HepG2 (cell line): Measurements from ENCODE around the gene TCF19. TPM values are rescaled to one million over a fixed set of nuclear protein-coding genes. Genes with fewer than 3 reads are reported as not detected.
"Not testable (repeated sequence)": the region's sequence is repeated elsewhere in the genome, so short reads cannot be mapped to it uniquely, and the experiment has no call there.

Experiments
- ATAC-seq: fragments of 200-7000 bp; cut with Tn5 transposase; 3 replicates; pipeline ENCODE4 v1.9.1; 2020; ENCODE audit warnings: mild to moderate bottlenecking, moderate library complexity
- BruUV-seq: library from RNA; stranded (reverse); fragments of 400-500 nt; replicated peaks from 2 replicates; lab custom pipeline; 2021; lab: Mats Ljungman, UMichigan
- CTCF ChIA-PET: fragments of 300-600 bp; formaldehyde crosslinking; extraction: SDS; loops from one replicate; lab custom pipeline; 2021; ENCODE audit warnings: low total read pairs, inconsistent platforms, low intra/inter-chr PET ratio; lab: Yijun Ruan, JAX
- POLR2A ChIA-PET: fragments of 350-600 bp; sonication (Branson Sonifier 250); formaldehyde crosslinking; loops from one replicate; lab custom pipeline; 2020; ENCODE audit warnings: antibody characterized with exemption, inconsistent platforms; lab: Yijun Ruan, JAX
- DNase-seq: peaks from one replicate; pipeline ENCODE4 v3.0.0-alpha.2; 2015; ENCODE audit warnings: low spot score
- FAIRE-seq: peaks from 3 replicates; lab custom pipeline; 2011; peaks lifted over from hg19 to GRCh38; lab: Jason Lieb, UNC
- H2AFZ ChIP-seq: one replicate; pipeline ENCODE4 v1.6.1; 2011; ENCODE audit warnings: low read length, inconsistent platforms
- H3K27ac ChIP-seq: fragments of 300-600 bp; 3 replicates; pipeline ENCODE4 v1.8.0; 2011; ENCODE audit warnings: mixed run types, mild to moderate bottlenecking, mixed read lengths, low read length, inconsistent platforms; ENCODE audit not compliant: insufficient read depth; ENCODE audit errors: extremely low read length
- H3K27me3 ChIP-seq, 2 experiments: fragments of 200-600 bp in 1 of 2; 2 replicates in 1 of 2; 3 replicates in 1 of 2; pipeline versions ENCODE4 v1.6.0 to v1.8.0; 2011; ENCODE audit warnings: low read length in 2 of 2, mild to moderate bottlenecking in 2 of 2, moderate library complexity in 2 of 2, inconsistent platforms in 1 of 2; ENCODE audit not compliant: insufficient read depth in 2 of 2, control insufficient read depth in 1 of 2
- H3K36me3 ChIP-seq, 2 experiments: fragments of 200-600 bp in 1 of 2; replicated peaks in 1 of 2; 2 replicates in 1 of 2; 3 replicates in 1 of 2; pipeline versions ENCODE4 v1.5.1 to v1.8.0; 2011; ENCODE audit warnings: low read length in 2 of 2, inconsistent platforms in 1 of 2; ENCODE audit not compliant: insufficient read depth in 2 of 2, control insufficient read depth in 1 of 2
- H3K4me1 ChIP-seq: 2 replicates; pipeline ENCODE4 v1.5.1; 2012; ENCODE audit warnings: low read length, inconsistent platforms; ENCODE audit not compliant: insufficient read depth
- H3K4me2 ChIP-seq: 2 replicates; pipeline ENCODE4 v1.6.0; 2011; ENCODE audit warnings: low read depth, low read length, inconsistent platforms
- H3K4me3 ChIP-seq, 3 experiments: fragments of 200-600 bp in 1 of 3; sonication (generic), shearing (Covaris generic) in 1 of 3; replicated peaks in 1 of 3; 2 replicates each; pipeline ENCODE4 v1.5.1; 2011 to 2016; ENCODE audit warnings: low read length in 3 of 3, inconsistent platforms in 2 of 3, low read depth in 2 of 3, mild to moderate bottlenecking in 2 of 3, control low read depth in 1 of 3, mixed read lengths in 1 of 3; ENCODE audit not compliant: insufficient read depth in 1 of 3
- H3K79me2 ChIP-seq: one replicate; pipeline ENCODE4 v1.6.1; 2011; ENCODE audit warnings: low read length, inconsistent platforms; ENCODE audit not compliant: insufficient read depth
- H3K9ac ChIP-seq: 2 replicates; pipeline ENCODE4 v1.6.0; 2011; ENCODE audit warnings: mild to moderate bottlenecking, low read depth, low read length, inconsistent platforms; ENCODE audit not compliant: insufficient read depth
- H3K9me3 ChIP-seq: 2 replicates; pipeline ENCODE4 v1.5.1; 2012; ENCODE audit warnings: mild to moderate bottlenecking, low read length
- H4K20me1 ChIP-seq: 2 replicates; pipeline ENCODE4 v1.6.0; 2011; ENCODE audit warnings: inconsistent platforms, mild to moderate bottlenecking, low read length, moderate library complexity; ENCODE audit not compliant: insufficient read depth
- AGO2 ChIP-seq: fragments of 200-400 bp; formaldehyde crosslinking; optimal IDR thresholded peaks from 2 replicates; pipeline ENCODE3; 2017; ENCODE audit warnings: mild to moderate bottlenecking, low read depth, low read length, moderate library complexity
- CEBPB ChIP-seq: IDR thresholded peaks from 2 replicates; pipeline ENCODE4 v1.6.1; 2011; ENCODE audit warnings: low read depth, low read length, improper control_type of control experiment, borderline replicate concordance
- POLR2G ChIP-seq: fragments of 200-400 bp; formaldehyde crosslinking; IDR thresholded peaks from 2 replicates; pipeline ENCODE4 v1.6.1; 2018; ENCODE audit warnings: mild to moderate bottlenecking, low read depth, low read length, moderate library complexity
- SUZ12 ChIP-seq: fragments of 150-350 bp; IDR thresholded peaks from 2 replicates; pipeline ENCODE4 v1.6.1; 2014; ENCODE audit warnings: low read depth, low read length
- ZNF567 ChIP-seq: sonication (generic); formaldehyde crosslinking; IDR thresholded peaks from 2 replicates; pipeline ENCODE4 v1.8.1; 2023; ENCODE audit warnings: mild to moderate bottlenecking, missing genetic modification reagents, borderline replicate concordance
- ZNF768 ChIP-seq: sonication (generic); formaldehyde crosslinking; IDR thresholded peaks from 2 replicates; pipeline ENCODE4 v1.4.0; 2020; ENCODE audit warnings: missing genetic modification reagents
- WGBS: methylation state at CpG from one replicate; pipeline ENCODE4 v1.1.6; 2017; ENCODE audit warnings: low lambda C conversion rate; 5-methylcytosine and 5-hydroxymethylcytosine counted together
- in situ Hi-C: cut with HindIII; loops from 2 replicates; pipeline ENCODE4 v1.10.0; 2017; ENCODE audit warnings: low pct_unique_long_range_greater_than_20kb; ENCODE audit not compliant: extremely low pct_ligation_motif_present
- intact Hi-C: fragments of 100-400 bp; cut with micrococcal nuclease; formaldehyde crosslinking; loops from one replicate; pipeline ENCODE4 v1.10.0; 2022; ENCODE audit not compliant: unreplicated experiment
- polyA plus RNA-seq, 8 experiments: library from polyadenylated mRNA; depleted of rRNA in 3 of 8; stranded (reverse) in 7 of 8; unstranded in 1 of 8; fragments of >200 nt; fragmentation: Illumina TruSeq in 4 of 8; extraction: Trizol in 4 of 8; gene quantifications; 2 replicates each; pipeline versions ENCODE4 v1.2.1 to v1.2.3, GENCODE V29; 2011 to 2016; ENCODE audit warnings: low read depth in 4 of 8, missing spikeins in 1 of 8, mixed read lengths in 1 of 8; ENCODE audit not compliant: insufficient read depth in 1 of 8
- total RNA-seq, 5 experiments: library from RNA; depleted of rRNA; stranded (reverse); fragments of >200 nt; fragmentation: Illumina TruSeq; extraction: Trizol; gene quantifications; 2 replicates each; pipeline ENCODE4 v1.2.3, GENCODE V29; 2016; ENCODE audit warnings: low read depth in 1 of 5

Gene TCF19
- total and polyA plus RNA-seq, 2 of the 13 experiments (the other 11 are each of a cell fraction or from before 2014, with no cell fraction given) = 4.9 to 22.2 TPM

- H3K4me2 ChIP-seq = no peak overlapping the region
- H3K9me3 ChIP-seq = no peaks in the 10 kb centered on the region
- H3K27me3 ChIP-seq = no peaks in the 10 kb centered on the region
- ChIA-PET POLR2A (no interaction called here), CTCF (interaction anchor here (0.5 kb wide), 1 partner anchor 234 kb away, joined by 3 read pairs; no protein-coding TSS in a partner anchor)
- H3K79me2 ChIP-seq = no peaks in the 10 kb centered on the region
- H3K4me1 ChIP-seq = peaks cover 18% of the 10 kb centered on the region
- ATAC-seq (no peak), DNase-seq (no peak), FAIRE-seq (no peak)
- in situ Hi-C loops = no loop called here
- intact Hi-C loops = no loop called here
- no peak overlapping the region for H3K4me3 ChIP-seq
- 94% methylated on average over 13 of the region's 13 CpGs for WGBS
- no peak overlapping the region for H2AFZ ChIP-seq
- H3K27ac ChIP-seq = no peak overlapping the region
- BruUV-seq = no TSS peak
- H3K9ac ChIP-seq = no peak overlapping the region
- TF ChIP-seq ZNF768 = peak; percentile 23; the same call in 1 of the 2 replicates
- peak; percentile 20 for TF ChIP-seq AGO2
- TF ChIP-seq SUZ12 = no peak
- TF ChIP-seq POLR2G = 0 out of 2 replicates have a peak, but pooled peaks have one; percentile 18
- H4K20me1 ChIP-seq = no peaks in the 10 kb centered on the region
- H3K36me3 ChIP-seq = peaks cover 6 to 8% of the 10 kb centered on the region in 2 experiments; a peak in 2 of 5 replicates
Observed at GRCh38 chr6:31162463-31163165, 4.2 kb downstream of the TCF19 start.

- in situ Hi-C loops = no loop called here
- no peaks in the 10 kb centered on the region for H3K9me3 ChIP-seq
- no peak overlapping the region for H2AFZ ChIP-seq
- no peaks in the 10 kb centered on the region for H3K27me3 ChIP-seq
- H3K9ac ChIP-seq = no peak overlapping the region
- H3K79me2 ChIP-seq = no peaks in the 10 kb centered on the region
- H3K4me3 ChIP-seq = no peak overlapping the region
- BruUV-seq = no TSS peak
- H3K4me2 ChIP-seq = no peak overlapping the region
- peak; percentile 1; the same call in 1 of the 2 replicates for TF ChIP-seq CEBPB
- TF ChIP-seq ZNF567 (CRISPR knock-in tag) = no peak
- POLR2A ChIA-PET = no interaction called here
- intact Hi-C loops = no loop called here
- FAIRE-seq = no peak
- peaks cover 18% of the 10 kb centered on the region for H3K4me1 ChIP-seq
- ATAC-seq = no peak
- H3K27ac ChIP-seq = no peak overlapping the region
- no peak for DNase-seq
- H3K36me3 ChIP-seq = peaks cover 6 to 8% of the 10 kb centered on the region in 2 experiments; a peak in 2 of 5 replicates
- CTCF ChIA-PET = no interaction called here
- H4K20me1 ChIP-seq = no peaks in the 10 kb centered on the region
Observed at GRCh38 chr6:31163922-31164321, 5.5 kb downstream of the TCF19 start.

GRCh38 chr6:31164475-31165063, 6.2 kb downstream of the TCF19 start:
- BruUV-seq, H3K27ac ChIP-seq, POLR2A ChIA-PET, FAIRE-seq, DNase-seq, ATAC-seq, CTCF ChIA-PET, in situ Hi-C loops, intact Hi-C loops, H4K20me1 ChIP-seq, H3K27me3 ChIP-seq, H3K79me2 ChIP-seq, H3K36me3 ChIP-seq, H3K9me3 ChIP-seq, H2AFZ ChIP-seq, H3K9ac ChIP-seq, H3K4me3 ChIP-seq, H3K4me2 ChIP-seq: not testable (repeated sequence)
- WGBS = 95% methylated on average over 9 of the region's 9 CpGs
- peaks cover 11% of the 10 kb centered on the region for H3K4me1 ChIP-seq
